Measurements from ENCODE around the gene TCFL5.

Gene TCFL5

DNA sequence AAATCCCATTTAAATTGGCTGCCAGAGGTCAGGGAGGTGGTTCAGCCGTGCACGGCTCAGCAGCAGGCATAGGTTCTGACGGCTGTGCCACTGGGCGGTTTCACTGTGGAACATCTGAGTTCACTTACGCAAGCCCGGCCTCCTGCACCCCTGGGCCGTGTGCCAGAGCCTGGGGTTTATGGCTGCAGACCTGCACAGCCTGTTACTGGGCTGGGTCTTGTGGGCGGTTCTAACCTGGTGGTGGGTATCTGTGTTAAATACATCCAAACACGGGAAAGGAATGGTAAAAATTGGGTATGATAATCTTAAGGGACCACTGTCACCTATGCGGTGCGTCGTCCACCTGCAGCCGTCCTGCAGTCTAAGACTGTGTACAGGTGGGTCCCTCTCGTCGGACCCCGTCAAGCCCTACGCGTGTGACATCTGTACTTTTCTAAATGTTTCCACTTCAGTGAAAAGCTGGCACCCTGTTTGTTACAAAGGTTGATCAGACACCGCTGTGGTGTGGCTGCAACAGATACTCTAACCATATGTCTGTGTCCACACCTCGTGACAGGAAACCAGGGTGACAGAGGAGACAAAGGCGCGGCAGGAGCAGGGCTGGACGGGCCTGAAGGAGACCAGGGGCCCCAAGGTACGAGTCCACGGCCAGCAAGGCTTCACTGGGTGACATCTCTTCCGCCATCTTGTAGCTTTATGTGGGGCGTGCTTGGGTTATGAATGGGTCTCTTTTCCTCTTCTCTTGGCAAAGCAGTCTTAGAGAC, 23.3 kb downstream of the TCFL5 start (continued):
- TF ChIP-seq ZNF2 (tag by site-specific recombination; IDR thresholded peaks at IDR 0.05), result no peak
- TF ChIP-seq ZNF16 (tag by site-specific recombination; IDR thresholded peaks at IDR 0.05; ENCODE audit: low read depth), result no peak
- peak; percentile 11; the same call in 1 of the 2 replicates for TF ChIP-seq KLF16 (tag by site-specific recombination; IDR thresholded peaks at IDR 0.05)
- TF ChIP-seq ZNF221 (tag by site-specific recombination; IDR thresholded peaks at IDR 0.05; ENCODE audit: borderline replicate concordance), result no peak
- TF ChIP-seq GLI2 (tag by site-specific recombination; IDR thresholded peaks at IDR 0.05; ENCODE audit: borderline replicate concordance, low read depth), result no peak
- TF ChIP-seq ZNF626 (tag by site-specific recombination; IDR thresholded peaks at IDR 0.05), result no peak
- TF ChIP-seq ZBTB6 (tag by site-specific recombination; IDR thresholded peaks at IDR 0.05), result no peak
- TF ChIP-seq ZNF785 (tag by site-specific recombination; IDR thresholded peaks at IDR 0.05), result no peak
- no peak for TF ChIP-seq ZNF548 (tag by site-specific recombination; IDR thresholded peaks at IDR 0.05)
- no peak for TF ChIP-seq ZNF837 (tag by site-specific recombination; IDR thresholded peaks at IDR 0.05)
- no peak for TF ChIP-seq ZNF239 (tag by site-specific recombination; IDR thresholded peaks at IDR 0.05)
- no peak for TF ChIP-seq OVOL3 (tag by site-specific recombination; IDR thresholded peaks at IDR 0.05)
- TF ChIP-seq ZNF19 (tag by site-specific recombination; IDR thresholded peaks at IDR 0.05; ENCODE audit: low read depth), result no peak
- no peak for TF ChIP-seq WT1 (tag by site-specific recombination; IDR thresholded peaks at IDR 0.05)
- TF ChIP-seq ZBTB17 (tag by site-specific recombination; IDR thresholded peaks at IDR 0.05), result peak; percentile 35; the same call in 1 of the 2 replicates
- no peak for TF ChIP-seq ZNF692 (tag by site-specific recombination; IDR thresholded peaks at IDR 0.05)
- no peak for TF ChIP-seq ZNF324 (tag by site-specific recombination; IDR thresholded peaks at IDR 0.05)
- no peak for TF ChIP-seq ZNF843 (tag by site-specific recombination; IDR thresholded peaks at IDR 0.05)
- no peak for TF ChIP-seq PBX3 (CRISPR knock-in tag; IDR thresholded peaks at IDR 0.05)
- TF ChIP-seq OSR2 (tag by site-specific recombination; IDR thresholded peaks at IDR 0.05), result peak; percentile 59
- 0 out of 2 replicates have a peak, but pooled peaks have one; percentile 30 for TF ChIP-seq ZNF629 (tag by site-specific recombination; IDR thresholded peaks at IDR 0.05)
- TF ChIP-seq, protein P1, sequence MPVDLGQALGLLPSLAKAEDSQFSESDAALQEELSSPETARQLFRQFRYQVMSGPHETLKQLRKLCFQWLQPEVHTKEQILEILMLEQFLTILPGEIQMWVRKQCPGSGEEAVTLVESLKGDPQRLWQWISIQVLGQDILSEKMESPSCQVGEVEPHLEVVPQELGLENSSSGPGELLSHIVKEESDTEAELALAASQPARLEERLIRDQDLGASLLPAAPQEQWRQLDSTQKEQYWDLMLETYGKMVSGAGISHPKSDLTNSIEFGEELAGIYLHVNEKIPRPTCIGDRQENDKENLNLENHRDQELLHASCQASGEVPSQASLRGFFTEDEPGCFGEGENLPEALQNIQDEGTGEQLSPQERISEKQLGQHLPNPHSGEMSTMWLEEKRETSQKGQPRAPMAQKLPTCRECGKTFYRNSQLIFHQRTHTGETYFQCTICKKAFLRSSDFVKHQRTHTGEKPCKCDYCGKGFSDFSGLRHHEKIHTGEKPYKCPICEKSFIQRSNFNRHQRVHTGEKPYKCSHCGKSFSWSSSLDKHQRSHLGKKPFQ (tag by site-specific recombination; IDR thresholded peaks at IDR 0.05), result no peak
- no peak for TF ChIP-seq BCL11A (tag by site-specific recombination; IDR thresholded peaks at IDR 0.05; ENCODE audit: low read depth)
- TF ChIP-seq ZNF416 (tag by site-specific recombination; IDR thresholded peaks at IDR 0.05), result no peak
- TF ChIP-seq ZNF169 (tag by site-specific recombination; IDR thresholded peaks at IDR 0.05), result no peak
- no peak for TF ChIP-seq ZNF202 (tag by site-specific recombination; IDR thresholded peaks at IDR 0.05; ENCODE audit: borderline replicate concordance)
- TF ChIP-seq, protein P2, sequence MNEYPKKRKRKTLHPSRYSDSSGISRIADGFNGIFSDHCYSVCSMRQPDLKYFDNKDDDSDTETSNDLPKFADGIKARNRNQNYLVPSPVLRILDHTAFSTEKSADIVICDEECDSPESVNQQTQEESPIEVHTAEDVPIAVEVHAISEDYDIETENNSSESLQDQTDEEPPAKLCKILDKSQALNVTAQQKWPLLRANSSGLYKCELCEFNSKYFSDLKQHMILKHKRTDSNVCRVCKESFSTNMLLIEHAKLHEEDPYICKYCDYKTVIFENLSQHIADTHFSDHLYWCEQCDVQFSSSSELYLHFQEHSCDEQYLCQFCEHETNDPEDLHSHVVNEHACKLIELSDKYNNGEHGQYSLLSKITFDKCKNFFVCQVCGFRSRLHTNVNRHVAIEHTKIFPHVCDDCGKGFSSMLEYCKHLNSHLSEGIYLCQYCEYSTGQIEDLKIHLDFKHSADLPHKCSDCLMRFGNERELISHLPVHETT (tag by site-specific recombination; IDR thresholded peaks at IDR 0.05), result no peak
- TF ChIP-seq ZNF677 (tag by site-specific recombination; IDR thresholded peaks at IDR 0.05), result no peak
- no peak for TF ChIP-seq ZSCAN18 (tag by site-specific recombination; IDR thresholded peaks at IDR 0.05)
